ENCODE measurements around the gene TMEM141. TPM values are rescaled to one million over a fixed set of nuclear protein-coding genes. Genes with fewer than 3 reads are reported as not detected.

TMEM141 gene
- polyA plus RNA-seq, 1 of the 3 experiments (the other 2 are of a cell fraction): 112 TPM

DNA sequence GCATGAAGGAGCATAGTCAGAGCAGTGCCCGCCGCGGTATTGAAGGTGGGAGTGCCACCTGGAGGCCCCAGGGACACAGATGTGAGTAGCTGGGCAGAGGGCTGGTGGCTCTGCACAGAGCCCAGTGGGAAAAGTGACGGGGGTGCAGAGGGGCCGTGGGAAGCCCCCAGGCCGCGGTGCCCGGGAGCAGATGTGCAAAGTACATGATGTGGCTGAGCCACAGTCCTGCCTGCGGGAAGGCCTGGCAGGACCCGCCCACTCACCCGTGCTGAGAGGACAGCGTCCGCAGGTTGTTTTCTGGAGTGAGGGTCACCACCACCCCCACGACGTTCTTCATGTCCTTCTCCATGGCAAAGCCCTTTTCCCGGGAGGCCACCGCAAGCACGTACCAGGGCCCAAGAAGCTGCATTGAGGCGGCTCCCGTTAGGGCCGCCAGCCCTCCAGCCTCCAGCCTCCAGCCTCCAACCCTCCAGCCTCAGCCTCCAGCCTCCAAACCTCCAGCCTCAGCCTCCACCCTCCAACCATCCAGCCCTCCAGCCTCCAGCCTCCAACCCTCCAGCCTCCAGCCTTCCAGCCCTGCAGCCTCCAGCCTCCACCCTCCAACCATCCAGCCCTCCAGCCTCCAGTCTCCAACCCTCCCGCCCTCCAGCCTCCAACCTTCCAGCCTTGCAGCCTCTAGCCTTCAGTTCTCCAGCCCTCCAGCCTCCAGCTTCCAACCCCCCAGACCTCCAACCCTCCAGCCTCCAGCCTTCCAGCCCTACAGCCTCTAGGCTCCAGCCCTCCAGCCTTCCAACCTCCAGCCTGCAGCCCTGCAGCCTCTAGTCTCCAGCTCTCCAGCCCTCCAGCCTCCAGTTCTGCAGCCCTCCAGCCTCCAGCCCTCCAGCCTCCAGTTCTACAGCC is 43.7 kb upstream of the TMEM141 start:
- Histone ChIP-seq H3K4me3 (ENCODE audit: low read depth in 2 of 2, low read length in 1 of 2) (no peak overlapping the region), H3K4me2 (no peak overlapping the region), H2AFZ (ENCODE audit: low read depth) (no peak overlapping the region), H3K9me2 (no peaks in the 10 kb centered on the region), H3F3A (replicated peaks; ENCODE audit: insufficient read depth) (no peaks in the 10 kb centered on the region), H4K20me1 (ENCODE audit: insufficient read depth) (no peaks in the 10 kb centered on the region), H3K27ac (ENCODE audit: low read depth in 2 of 2, low read length in 1 of 2) (no peak overlapping the region), H3K79me2 (ENCODE audit: insufficient read depth) (no peaks in the 10 kb centered on the region), H3K4me1 (ENCODE audit: control insufficient read depth in 1 of 2, insufficient read depth in 2 of 2, low read depth in 1 of 2, low read length in 1 of 2) (no peaks in the 10 kb centered on the region; a peak in 1 of 4 replicates), H3K36me3 (replicated peaks in 1 of 2; ENCODE audit: control insufficient read depth in 1 of 2, insufficient read depth in 2 of 2, low read length in 1 of 2) (no peaks in the 10 kb centered on the region), H3K27me3 (ENCODE audit: insufficient read depth) (no peaks in the 10 kb centered on the region), H3K9ac (no peak overlapping the region), H3K9me3 (no peaks in the 10 kb centered on the region)
- no peak for TF ChIP-seq POLR2AphosphoS5 (IDR thresholded peaks at IDR 0.05; ENCODE audit: low read depth, low read length)
- TF ChIP-seq, protein P1, sequence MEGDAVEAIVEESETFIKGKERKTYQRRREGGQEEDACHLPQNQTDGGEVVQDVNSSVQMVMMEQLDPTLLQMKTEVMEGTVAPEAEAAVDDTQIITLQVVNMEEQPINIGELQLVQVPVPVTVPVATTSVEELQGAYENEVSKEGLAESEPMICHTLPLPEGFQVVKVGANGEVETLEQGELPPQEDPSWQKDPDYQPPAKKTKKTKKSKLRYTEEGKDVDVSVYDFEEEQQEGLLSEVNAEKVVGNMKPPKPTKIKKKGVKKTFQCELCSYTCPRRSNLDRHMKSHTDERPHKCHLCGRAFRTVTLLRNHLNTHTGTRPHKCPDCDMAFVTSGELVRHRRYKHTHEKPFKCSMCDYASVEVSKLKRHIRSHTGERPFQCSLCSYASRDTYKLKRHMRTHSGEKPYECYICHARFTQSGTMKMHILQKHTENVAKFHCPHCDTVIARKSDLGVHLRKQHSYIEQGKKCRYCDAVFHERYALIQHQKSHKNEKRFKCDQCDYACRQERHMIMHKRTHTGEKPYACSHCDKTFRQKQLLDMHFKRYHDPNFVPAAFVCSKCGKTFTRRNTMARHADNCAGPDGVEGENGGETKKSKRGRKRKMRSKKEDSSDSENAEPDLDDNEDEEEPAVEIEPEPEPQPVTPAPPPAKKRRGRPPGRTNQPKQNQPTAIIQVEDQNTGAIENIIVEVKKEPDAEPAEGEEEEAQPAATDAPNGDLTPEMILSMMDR (IDR thresholded peaks at IDR 0.05): no peak
- TF ChIP-seq TEAD4 (IDR thresholded peaks at IDR 0.05; ENCODE audit: borderline replicate concordance, insufficient read depth): no peak
- TF ChIP-seq RCOR1 (IDR thresholded peaks at IDR 0.05; ENCODE audit: low read length): no peak
- no peak for TF ChIP-seq MXI1 (IDR thresholded peaks at IDR 0.05; ENCODE audit: low read depth, low read length)
- no peak for TF ChIP-seq NRF1 (IDR thresholded peaks at IDR 0.05; ENCODE audit: low read depth, low read length)
- TF ChIP-seq RAD21 (IDR thresholded peaks at IDR 0.05; ENCODE audit: low read length): no peak
- ChIA-PET CTCF (interaction anchor here (0.7 to 4.7 kb wide), 4 partner anchors 13 to 22 kb away, joined by 3 to 19 read pairs (median 4); no protein-coding TSS in a partner anchor), POLR2A (interaction anchor here (0.7 kb wide), 1 partner anchor 19 kb away, joined by 4 read pairs; no protein-coding TSS in a partner anchor)
- WGBS (ENCODE audit: low lambda C conversion rate): 86% methylated on average over 13 of the region's 22 CpGs
- no peak for DNase-seq

- H3K9me2 ChIP-seq: no peaks in the 10 kb centered on the region
- no peak within 1 kb of the TSS for H3K27ac ChIP-seq (ENCODE audit: low read depth in 2 of 2, low read length in 1 of 2)
- no peak within 1 kb of the TSS for H3K4me2 ChIP-seq
- H3K79me2 ChIP-seq (ENCODE audit: insufficient read depth): no peaks in the 10 kb centered on the region
- no peaks in the 10 kb centered on the region for H3K4me1 ChIP-seq (ENCODE audit: control insufficient read depth in 1 of 2, insufficient read depth in 2 of 2, low read depth in 1 of 2, low read length in 1 of 2)
- no peak within 1 kb of the TSS for H2AFZ ChIP-seq (ENCODE audit: low read depth)
- ChIA-PET POLR2A (no interaction called here), CTCF (interaction anchor here (0.7 to 4.7 kb wide), 3 partner anchors 10 to 15 kb away, joined by 3 to 19 read pairs (median 3); partner anchors contain the start of gene LCN8)
- H3K9me3 ChIP-seq: no peaks in the 10 kb centered on the region
- no peaks in the 10 kb centered on the region for H4K20me1 ChIP-seq (ENCODE audit: insufficient read depth)
- H3K4me3 ChIP-seq (ENCODE audit: low read depth in 2 of 2, low read length in 1 of 2): no peak within 1 kb of the TSS
- 38% methylated on average over 4 of the region's 8 CpGs for WGBS (ENCODE audit: low lambda C conversion rate)
- H3K27me3 ChIP-seq (ENCODE audit: insufficient read depth): no peaks in the 10 kb centered on the region
- H3F3A ChIP-seq (replicated peaks; ENCODE audit: insufficient read depth): peaks cover 3% of the 10 kb centered on the region
- no peaks in the 10 kb centered on the region for H3K36me3 ChIP-seq (replicated peaks in 1 of 2; ENCODE audit: control insufficient read depth in 1 of 2, insufficient read depth in 2 of 2, low read length in 1 of 2)
- TF ChIP-seq POLR2AphosphoS5 (IDR thresholded peaks at IDR 0.05; ENCODE audit: low read depth, low read length): no peak
- TF ChIP-seq EP300 (IDR thresholded peaks at IDR 0.05; ENCODE audit: borderline replicate concordance in 1 of 2, low read depth in 1 of 2, low read length in 1 of 2): no peak
- no peak for TF ChIP-seq ZBTB33 (IDR thresholded peaks at IDR 0.05; ENCODE audit: borderline replicate concordance, low read depth)
- no peak for TF ChIP-seq CHD2 (IDR thresholded peaks at IDR 0.05; ENCODE audit: low read length, partially characterized antibody)
- TF ChIP-seq TCF12 (IDR thresholded peaks at IDR 0.05): no peak
- TF ChIP-seq, protein P2, sequence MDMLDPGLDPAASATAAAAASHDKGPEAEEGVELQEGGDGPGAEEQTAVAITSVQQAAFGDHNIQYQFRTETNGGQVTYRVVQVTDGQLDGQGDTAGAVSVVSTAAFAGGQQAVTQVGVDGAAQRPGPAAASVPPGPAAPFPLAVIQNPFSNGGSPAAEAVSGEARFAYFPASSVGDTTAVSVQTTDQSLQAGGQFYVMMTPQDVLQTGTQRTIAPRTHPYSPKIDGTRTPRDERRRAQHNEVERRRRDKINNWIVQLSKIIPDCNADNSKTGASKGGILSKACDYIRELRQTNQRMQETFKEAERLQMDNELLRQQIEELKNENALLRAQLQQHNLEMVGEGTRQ (IDR thresholded peaks at IDR 0.05; ENCODE audit: borderline replicate concordance, low read depth, low read length): no peak
- TF ChIP-seq, protein P3, sequence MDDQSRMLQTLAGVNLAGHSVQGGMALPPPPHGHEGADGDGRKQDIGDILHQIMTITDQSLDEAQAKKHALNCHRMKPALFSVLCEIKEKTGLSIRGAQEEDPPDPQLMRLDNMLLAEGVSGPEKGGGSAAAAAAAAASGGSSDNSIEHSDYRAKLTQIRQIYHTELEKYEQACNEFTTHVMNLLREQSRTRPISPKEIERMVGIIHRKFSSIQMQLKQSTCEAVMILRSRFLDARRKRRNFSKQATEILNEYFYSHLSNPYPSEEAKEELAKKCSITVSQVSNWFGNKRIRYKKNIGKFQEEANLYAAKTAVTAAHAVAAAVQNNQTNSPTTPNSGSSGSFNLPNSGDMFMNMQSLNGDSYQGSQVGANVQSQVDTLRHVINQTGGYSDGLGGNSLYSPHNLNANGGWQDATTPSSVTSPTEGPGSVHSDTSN (IDR thresholded peaks at IDR 0.05): no peak
- no peak for TF ChIP-seq RAD21 (IDR thresholded peaks at IDR 0.05; ENCODE audit: low read length)
- no peak for TF ChIP-seq NFIC (IDR thresholded peaks at IDR 0.05; ENCODE audit: borderline replicate concordance)
- no peak for TF ChIP-seq FOXJ3 (CRISPR knock-in tag; IDR thresholded peaks at IDR 0.05)
- TF ChIP-seq GABPA (IDR thresholded peaks at IDR 0.05; ENCODE audit: low read depth): no peak
- TF ChIP-seq TAF1 (IDR thresholded peaks at IDR 0.05; ENCODE audit: borderline replicate concordance, low read depth, low read length): no peak
- TF ChIP-seq, protein P4, sequence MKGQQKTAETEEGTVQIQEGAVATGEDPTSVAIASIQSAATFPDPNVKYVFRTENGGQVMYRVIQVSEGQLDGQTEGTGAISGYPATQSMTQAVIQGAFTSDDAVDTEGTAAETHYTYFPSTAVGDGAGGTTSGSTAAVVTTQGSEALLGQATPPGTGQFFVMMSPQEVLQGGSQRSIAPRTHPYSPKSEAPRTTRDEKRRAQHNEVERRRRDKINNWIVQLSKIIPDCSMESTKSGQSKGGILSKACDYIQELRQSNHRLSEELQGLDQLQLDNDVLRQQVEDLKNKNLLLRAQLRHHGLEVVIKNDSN (IDR thresholded peaks at IDR 0.05; ENCODE audit: borderline replicate concordance, low read depth): no peak
- H3K9ac ChIP-seq: no peak within 1 kb of the TSS
- no peak for DNase-seq
Observed at GRCh38 chr9:136748201-136748600, 42.9 kb upstream of the TMEM141 start, which contains the start of gene LCN6. Gene LCN6, minus strand, starts transcription at chr9:136748525. Its CDS starts 42 bp downstream, at chr9:136748483.
